ENCODE results near the gene ATP1B3. TPM values are rescaled to one million over a fixed set of nuclear protein-coding genes. Genes with fewer than 3 reads are reported as not detected.
"Not testable (repeated sequence)": the region's sequence is repeated elsewhere in the genome, so short reads cannot be mapped to it uniquely, and the experiment has no call there.

The ATP1B3 gene
- total RNA-seq, 2 experiments from 2014 or later: 22.2 to 22.5 TPM

DNA sequence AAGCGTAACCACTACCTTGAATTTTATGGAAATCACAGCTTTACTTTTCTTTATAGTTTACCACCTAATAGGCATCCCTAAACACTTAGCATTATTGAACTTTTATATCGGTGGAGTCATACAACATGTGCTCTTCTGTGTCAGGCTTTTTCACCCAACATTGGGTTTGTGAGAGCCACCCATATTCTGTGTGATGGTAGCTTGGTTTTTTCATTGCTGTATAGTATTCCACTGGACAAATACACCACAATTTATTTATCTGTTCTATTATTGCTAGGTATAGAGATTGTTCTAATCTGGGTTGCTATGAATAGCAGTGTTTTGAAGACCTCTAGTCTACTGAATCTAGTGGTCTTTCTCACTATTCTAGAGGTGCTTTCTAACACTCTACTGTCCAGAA lies 31.6 kb upstream of the ATP1B3 start:
- ChIA-PET POLR2A (interaction anchor here (1.4 kb wide), 1 partner anchor 106 kb away, joined by 3 read pairs; the partner anchor contains the start of gene RNF7), CTCF (no interaction called here)
- no peak for DNase-seq
- Mint-ChIP-seq H3K4me1 (ENCODE audit: low read depth) (no peaks in the 10 kb centered on the region), H3K36me3 (ENCODE audit: low read depth) (no peaks in the 10 kb centered on the region), H3K27me3 (no peaks in the 10 kb centered on the region), H3K27ac (no peak overlapping the region), H3K9me3 (no peaks in the 10 kb centered on the region), H3K4me3 (no peak overlapping the region)
- Histone ChIP-seq H3K27me3 (ENCODE audit: control insufficient read depth in 1 of 2, insufficient read depth in 2 of 2, low read length in 2 of 2) (no peaks in the 10 kb centered on the region), H3K36me3 (ENCODE audit: insufficient read depth, low read length) (no peaks in the 10 kb centered on the region), H3K4me1 (ENCODE audit: insufficient read depth, low read length) (peaks cover 3% of the 10 kb centered on the region), H3K27ac (ENCODE audit: low read depth in 1 of 2, low read length in 2 of 2) (no peak overlapping the region), H3K4me3 (ENCODE audit: low read length) (no peak overlapping the region), H3K9me3 (ENCODE audit: control insufficient read depth in 1 of 2, insufficient read depth in 1 of 2, low read length in 2 of 2) (no peaks in the 10 kb centered on the region)
- TF ChIP-seq, protein P1, sequence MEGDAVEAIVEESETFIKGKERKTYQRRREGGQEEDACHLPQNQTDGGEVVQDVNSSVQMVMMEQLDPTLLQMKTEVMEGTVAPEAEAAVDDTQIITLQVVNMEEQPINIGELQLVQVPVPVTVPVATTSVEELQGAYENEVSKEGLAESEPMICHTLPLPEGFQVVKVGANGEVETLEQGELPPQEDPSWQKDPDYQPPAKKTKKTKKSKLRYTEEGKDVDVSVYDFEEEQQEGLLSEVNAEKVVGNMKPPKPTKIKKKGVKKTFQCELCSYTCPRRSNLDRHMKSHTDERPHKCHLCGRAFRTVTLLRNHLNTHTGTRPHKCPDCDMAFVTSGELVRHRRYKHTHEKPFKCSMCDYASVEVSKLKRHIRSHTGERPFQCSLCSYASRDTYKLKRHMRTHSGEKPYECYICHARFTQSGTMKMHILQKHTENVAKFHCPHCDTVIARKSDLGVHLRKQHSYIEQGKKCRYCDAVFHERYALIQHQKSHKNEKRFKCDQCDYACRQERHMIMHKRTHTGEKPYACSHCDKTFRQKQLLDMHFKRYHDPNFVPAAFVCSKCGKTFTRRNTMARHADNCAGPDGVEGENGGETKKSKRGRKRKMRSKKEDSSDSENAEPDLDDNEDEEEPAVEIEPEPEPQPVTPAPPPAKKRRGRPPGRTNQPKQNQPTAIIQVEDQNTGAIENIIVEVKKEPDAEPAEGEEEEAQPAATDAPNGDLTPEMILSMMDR (IDR thresholded peaks at IDR 0.05): no peak
- intact Hi-C loops (cut with DNase I, micrococcal nuclease): no loop called here
- ATAC-seq (ENCODE audit: poor library complexity): no peak

- Mint-ChIP-seq H3K36me3 (ENCODE audit: low read depth) (no peaks in the 10 kb centered on the region), H3K27me3 (no peaks in the 10 kb centered on the region), H3K27ac (no peak overlapping the region), H3K4me3 (no peak overlapping the region), H3K9me3 (no peaks in the 10 kb centered on the region), H3K4me1 (ENCODE audit: low read depth) (no peaks in the 10 kb centered on the region)
- H3K4me3 ChIP-seq (ENCODE audit: low read length): no peak overlapping the region
- H3K27me3 ChIP-seq (ENCODE audit: control insufficient read depth in 1 of 2, insufficient read depth in 2 of 2, low read length in 2 of 2): no peaks in the 10 kb centered on the region
- ChIA-PET CTCF (no interaction called here), POLR2A (interaction anchor here (1.4 kb wide), 1 partner anchor 107 kb away, joined by 3 read pairs; the partner anchor contains the start of gene RNF7)
- H3K27ac ChIP-seq (ENCODE audit: low read depth in 1 of 2, low read length in 2 of 2): no peak overlapping the region
- peak; percentile 34 for ATAC-seq (ENCODE audit: poor library complexity)
- intact Hi-C loops (cut with DNase I, micrococcal nuclease): no loop called here
- no peaks in the 10 kb centered on the region for H3K9me3 ChIP-seq (ENCODE audit: control insufficient read depth in 1 of 2, insufficient read depth in 1 of 2, low read length in 2 of 2)
- H3K36me3 ChIP-seq (ENCODE audit: insufficient read depth, low read length): no peaks in the 10 kb centered on the region
- TF ChIP-seq, protein P1 (IDR thresholded peaks at IDR 0.05): no peak
- peak in 13 of 14 experiments; percentile 1 to 52 (median 16) for DNase-seq
- H3K4me1 ChIP-seq (ENCODE audit: insufficient read depth, low read length): peaks cover 3% of the 10 kb centered on the region
Observed at GRCh38 chr3:141845407-141846049, 30.9 kb upstream of the ATP1B3 start.

GRCh38 chr3:141846050-141846433 lies 30.4 kb upstream of the ATP1B3 start:
- no peak overlapping the region for H3K4me3 Mint-ChIP-seq
- no peak overlapping the region for H3K4me3 ChIP-seq (ENCODE audit: low read length)
- no peaks in the 10 kb centered on the region for H3K27me3 Mint-ChIP-seq
- ChIA-PET CTCF (no interaction called here), POLR2A (interaction anchor here (1.4 kb wide), 1 partner anchor 107 kb away, joined by 3 read pairs; the partner anchor contains the start of gene RNF7)
- TF ChIP-seq, protein P1 (IDR thresholded peaks at IDR 0.05): no peak
- intact Hi-C loops (cut with DNase I, micrococcal nuclease): no loop called here
- no peaks in the 10 kb centered on the region for H3K4me1 Mint-ChIP-seq (ENCODE audit: low read depth)
- DNase-seq (no peak), ATAC-seq (ENCODE audit: poor library complexity) (no peak)
- no peak overlapping the region for H3K27ac Mint-ChIP-seq
- H3K4me1 ChIP-seq (ENCODE audit: insufficient read depth, low read length): peaks cover 3% of the 10 kb centered on the region
- no peaks in the 10 kb centered on the region for H3K36me3 Mint-ChIP-seq (ENCODE audit: low read depth)
- H3K27ac ChIP-seq (ENCODE audit: low read depth in 1 of 2, low read length in 2 of 2): no peak overlapping the region
- H3K36me3 ChIP-seq (ENCODE audit: insufficient read depth, low read length): no peaks in the 10 kb centered on the region
- no peaks in the 10 kb centered on the region for H3K9me3 Mint-ChIP-seq
- no peaks in the 10 kb centered on the region for H3K27me3 ChIP-seq (ENCODE audit: control insufficient read depth in 1 of 2, insufficient read depth in 2 of 2, low read length in 2 of 2)
- no peaks in the 10 kb centered on the region for H3K9me3 ChIP-seq (ENCODE audit: control insufficient read depth in 1 of 2, insufficient read depth in 1 of 2, low read length in 2 of 2)

GRCh38 chr3:141848159-141848748 lies 28.2 kb upstream of the ATP1B3 start:
- H3K27ac Mint-ChIP-seq; H3K9me3 ChIP-seq (ENCODE audit: control insufficient read depth in 1 of 2, insufficient read depth in 1 of 2, low read length in 2 of 2); H3K36me3 Mint-ChIP-seq (ENCODE audit: low read depth); H3K4me1 ChIP-seq (ENCODE audit: insufficient read depth, low read length); DNase-seq; H3K27me3 Mint-ChIP-seq; H3K27ac ChIP-seq (ENCODE audit: low read depth in 1 of 2, low read length in 2 of 2); H3K4me1 Mint-ChIP-seq (ENCODE audit: low read depth); ATAC-seq (ENCODE audit: poor library complexity); intact Hi-C loops (cut with DNase I, micrococcal nuclease); H3K9me3 Mint-ChIP-seq; H3K36me3 ChIP-seq (ENCODE audit: insufficient read depth, low read length); H3K4me3 Mint-ChIP-seq; H3K27me3 ChIP-seq (ENCODE audit: control insufficient read depth in 1 of 2, insufficient read depth in 2 of 2, low read length in 2 of 2); POLR2A ChIA-PET; H3K4me3 ChIP-seq (ENCODE audit: low read length): not testable (repeated sequence)
- CTCF ChIA-PET: interaction anchor here (1.4 kb wide), 1 partner anchor 97 kb away, joined by 3 read pairs; no protein-coding TSS in a partner anchor
